K562 (cell line): ENCODE data around the gene CFAP141. TPM values are rescaled to one million over a fixed set of nuclear protein-coding genes. Genes with fewer than 3 reads are reported as not detected.
A peak's percentile ranks its signal among the peaks of the same experiment; 100 is the strongest.

Source experiments
- CC2D1A ChIP-seq: fragments of 450-650 bp; IDR thresholded peaks from 2 replicates; pipeline ENCODE4 v1.6.1; 2017; ENCODE audit warnings: mild to moderate bottlenecking
- ELK1 ChIP-seq: sonication (generic); formaldehyde crosslinking; IDR thresholded peaks from 2 replicates; pipeline ENCODE4 v1.8.1; 2022; ENCODE audit warnings: missing genetic modification reagents
- GABPA ChIP-seq: fragments of 200-800 bp; sonication (Bioruptor generic); conservative IDR thresholded peaks from 2 replicates; pipeline ENCODE4 v1.6.1; 2016; ENCODE audit warnings: low read depth, missing genetic modification characterization, missing compliant biosample characterization
- GTF2A2 ChIP-seq: IDR thresholded peaks from 2 replicates; pipeline ENCODE4 v1.6.1; 2016; ENCODE audit warnings: mild to moderate bottlenecking, missing genetic modification characterization, missing compliant biosample characterization
- GTF2F1 ChIP-seq: IDR thresholded peaks from 2 replicates; pipeline ENCODE4 v1.6.1; 2011; ENCODE audit warnings: low read depth, low read length, improper control_type of control experiment
- IRF9 ChIP-seq: fragments of 450-650 bp; IDR thresholded peaks from 2 replicates; pipeline ENCODE4 v1.6.1; 2016; ENCODE audit warnings: missing biosample characterization, missing genetic modification characterization
- MCM5 ChIP-seq: fragments of 450-650 bp; IDR thresholded peaks from 2 replicates; pipeline ENCODE4 v1.6.1; 2016; ENCODE audit warnings: low read depth
- RBM22 ChIP-seq: fragments of 200-400 bp; formaldehyde crosslinking; IDR thresholded peaks from 2 replicates; pipeline ENCODE4 v1.6.1; 2018; ENCODE audit warnings: low read length, low read depth; ENCODE audit not compliant: poor library complexity, severe bottlenecking
- RERE ChIP-seq: sonication (generic); formaldehyde crosslinking; IDR thresholded peaks from 2 replicates; pipeline ENCODE4 v1.8.0; 2023; ENCODE audit warnings: missing genetic modification reagents, mild to moderate bottlenecking, borderline replicate concordance
- SAFB ChIP-seq: fragments of 200-400 bp; formaldehyde crosslinking; IDR thresholded peaks from 2 replicates; pipeline ENCODE4 v1.6.1; 2017; ENCODE audit warnings: low read depth, low read length, borderline replicate concordance
- VEZF1 ChIP-seq: fragments of 200-800 bp; sonication (Bioruptor generic); IDR thresholded peaks from 2 replicates; pipeline ENCODE4 v1.6.1; 2017; ENCODE audit warnings: missing genetic modification characterization, missing compliant biosample characterization
- XRCC5 ChIP-seq: fragments of 200-400 bp; formaldehyde crosslinking; IDR thresholded peaks from 2 replicates; pipeline ENCODE4 v1.6.1; 2017; ENCODE audit warnings: low read depth, mild to moderate bottlenecking, low read length
- ZFX ChIP-seq: sonication (generic); formaldehyde crosslinking; IDR thresholded peaks from 2 replicates; pipeline ENCODE4 v1.8.0; 2022; ENCODE audit warnings: mild to moderate bottlenecking, missing genetic modification reagents, moderate library complexity
- ZNF212 ChIP-seq: fragments of 450-650 bp; formaldehyde crosslinking; IDR thresholded peaks from 2 replicates; pipeline ENCODE4 v1.4.0; 2020; ENCODE audit warnings: mild to moderate bottlenecking
- ZNF444 ChIP-seq: fragments of 250-450 bp; sonication (Bioruptor Pico); IDR thresholded peaks from 2 replicates; pipeline ENCODE4 v1.4.0; 2020; ENCODE audit warnings: mild to moderate bottlenecking, moderate library complexity
- polyA plus RNA-seq, 8 experiments: library from polyadenylated mRNA; depleted of rRNA in 4 of 8; stranded (reverse) in 5 of 8; unstranded in 3 of 8; fragments of >200 nt; fragmentation: Nextera tagmentation in 2 of 8; fragmentation: Illumina TruSeq in 1 of 8; extraction: Ambion mirVana in 2 of 8; extraction: Trizol in 1 of 8; gene quantifications; 2 replicates each; pipeline versions ENCODE4 v1.2.1 to v1.2.3, GENCODE V29; 2011 to 2014; ENCODE audit warnings: inconsistent platforms in 1 of 8, missing spikeins in 1 of 8
- total RNA-seq, 7 experiments: library from RNA; depleted of rRNA in 6 of 7; stranded (reverse); fragments of >200 nt in 6 of 7; fragmentation: Illumina TruSeq in 2 of 7; extraction: Trizol in 2 of 7; gene quantifications; 2 replicates each; pipeline versions ENCODE4 v1.2.1 to v1.2.3, GENCODE V29; 2011 to 2021; ENCODE audit warnings: low replicate concordance in 1 of 7
- TF ChIP-seq, protein P1 (sequence below), 2 experiments: IDR thresholded peaks; 2 replicates each; pipeline ENCODE4 v1.6.1; 2011; ENCODE audit warnings: borderline replicate concordance in 1 of 2, control low read depth in 1 of 2, low read depth in 1 of 2, low read length in 1 of 2, mild to moderate bottlenecking in 1 of 2, mixed read lengths in 1 of 2, moderate library complexity in 1 of 2; ENCODE audit not compliant: insufficient read depth in 1 of 2, insufficient read length in 1 of 2, poor library complexity in 1 of 2, severe bottlenecking in 1 of 2; ENCODE audit errors: extremely low read depth in 1 of 2

The CFAP141 gene
- total and polyA plus RNA-seq, 9 of the 15 experiments (the other 6 are each of a cell fraction or from before 2014, with no cell fraction given): not detected

DNA sequence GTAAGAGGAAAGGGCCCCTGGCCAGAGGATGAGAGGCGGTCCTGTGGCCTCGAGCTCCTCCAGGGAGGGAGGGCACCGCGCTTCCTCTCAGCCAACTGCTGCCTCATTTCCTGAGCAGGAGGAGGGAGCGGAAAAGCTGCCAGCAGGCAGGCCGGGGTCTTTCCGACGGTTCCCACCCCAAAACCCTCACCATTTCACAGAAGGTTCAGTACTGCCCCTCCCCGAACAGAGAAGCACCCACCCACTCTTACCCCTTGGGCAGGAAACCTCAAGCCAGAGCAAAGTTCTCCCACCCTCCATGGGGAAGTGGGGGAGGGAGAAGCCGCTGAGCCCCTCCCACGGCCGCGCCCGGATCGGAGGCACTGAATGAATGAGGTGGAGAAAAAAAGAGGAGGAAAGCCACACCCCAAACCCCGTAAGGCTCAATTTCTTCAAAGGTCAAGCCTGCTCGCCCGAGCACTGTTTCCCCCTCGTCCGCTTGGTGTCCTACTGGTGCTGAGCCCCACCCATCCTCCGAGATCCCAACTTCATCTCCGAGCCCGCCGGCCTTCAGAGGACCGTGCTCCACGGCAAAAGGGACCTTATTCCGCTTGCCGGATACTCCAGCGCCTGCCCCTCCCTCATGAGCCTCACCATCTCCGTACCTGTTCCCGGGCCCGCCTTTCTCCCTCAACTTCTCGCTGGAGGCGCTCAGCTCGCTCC lies 23.6 kb downstream of the CFAP141 start (continued):
- no peak for TF ChIP-seq SAFB
- no peak for TF ChIP-seq ELK1 (CRISPR knock-in tag)
- TF ChIP-seq XRCC5: 0 out of 2 replicates have a peak, but pooled peaks have one; percentile 13
- no peak for TF ChIP-seq GABPA
- 0 out of 2 replicates have a peak, but pooled peaks have one; percentile 18 for TF ChIP-seq ZNF444 (CRISPR knock-in tag)
- TF ChIP-seq IRF9 (tag): no peak
- no peak for TF ChIP-seq RBM22
- TF ChIP-seq ZNF212 (CRISPR knock-in tag): no peak
- TF ChIP-seq RERE: no peak
- TF ChIP-seq, protein P1, sequence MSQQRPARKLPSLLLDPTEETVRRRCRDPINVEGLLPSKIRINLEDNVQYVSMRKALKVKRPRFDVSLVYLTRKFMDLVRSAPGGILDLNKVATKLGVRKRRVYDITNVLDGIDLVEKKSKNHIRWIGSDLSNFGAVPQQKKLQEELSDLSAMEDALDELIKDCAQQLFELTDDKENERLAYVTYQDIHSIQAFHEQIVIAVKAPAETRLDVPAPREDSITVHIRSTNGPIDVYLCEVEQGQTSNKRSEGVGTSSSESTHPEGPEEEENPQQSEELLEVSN (IDR thresholded peaks at IDR 0.05; ENCODE audit: borderline replicate concordance in 1 of 2, extremely low read depth in 1 of 2, insufficient read depth in 1 of 2, insufficient read length in 1 of 2, low read depth in 1 of 2, low read length in 1 of 2, poor library complexity in 1 of 2, severe bottlenecking in 1 of 2): peak; percentile 24 to 51
- no peak for TF ChIP-seq ZFX
- 0 out of 2 replicates have a peak, but pooled peaks have one; percentile 20 for TF ChIP-seq CC2D1A
- no peak for TF ChIP-seq GTF2A2 (tag)
- no peak for TF ChIP-seq GTF2F1
- peak; percentile 65 for TF ChIP-seq VEZF1 (CRISPR knock-in tag)
- no peak for TF ChIP-seq MCM5
